Testis (tissue), 3 donors: Measurements from ENCODE around the gene SMOC2. TPM values are rescaled to one million over a fixed set of nuclear protein-coding genes. Genes with fewer than 3 reads are reported as not detected.

Experiments
- DNase-seq: peaks from one replicate; pipeline ENCODE4 v3.0.0-alpha.2; 2019
- H3K27ac ChIP-seq, 2 donors: fragments of 200-600 bp; sonication (generic); one replicate each; pipeline ENCODE4 v1.5.1; 2019
- H3K27me3 ChIP-seq: fragments of 200-600 bp; sonication (generic); one replicate; pipeline ENCODE4 v1.5.1; 2019
- H3K36me3 ChIP-seq: fragments of 200-600 bp; sonication (generic); one replicate; pipeline ENCODE4 v1.5.1; 2017; ENCODE audit warnings: low read depth; ENCODE audit errors: missing control alignments
- H3K4me1 ChIP-seq: fragments of 200-600 bp; sonication (generic); one replicate; pipeline ENCODE4 v1.5.1; 2019
- H3K4me3 ChIP-seq, 2 donors: fragments of 200-600 bp; sonication (generic); one replicate each; pipeline ENCODE4 v1.5.1; 2017 to 2019
- H3K9me3 ChIP-seq: fragments of 200-600 bp; sonication (generic); one replicate; pipeline ENCODE4 v1.5.1; 2017
- CTCF ChIP-seq, 3 experiments: fragments of 450-650 bp in 2 of 3; fragments of 200-600 bp in 1 of 3; sonication (generic) in 1 of 3; IDR thresholded peaks; one replicate each; pipeline ENCODE4 v1.5.1; 2016 to 2019; ENCODE audit warnings: antibody characterized with exemption in 3 of 3, mild to moderate bottlenecking in 2 of 3, moderate library complexity in 1 of 3
- POLR2A ChIP-seq: fragments of 450-650 bp; IDR thresholded peaks from one replicate; pipeline ENCODE4 v1.6.1; 2017; ENCODE audit warnings: antibody characterized with exemption, mild to moderate bottlenecking, moderate library complexity
- WGBS, 2 donors: methylation state at CpG; one replicate each; pipeline ENCODE4 v1.1.5; 2018; 5-methylcytosine and 5-hydroxymethylcytosine counted together
- intact Hi-C: fragments of 100-400 bp; cut with DNase I; formaldehyde crosslinking; loops from one replicate; pipeline ENCODE4 v1.15.1; 2023; ENCODE audit warnings: low total_unique reads
- polyA plus RNA-seq: library from polyadenylated mRNA; stranded (reverse); fragments of 350-450 nt; fragmentation: Illumina TruSeq; extraction: RNeasy Lipid Tissue Mini Kit (QIAGEN cat#74804); gene quantifications from one replicate; pipeline ENCODE4 v1.2.3, GENCODE V29; 2014; ENCODE audit warnings: low read depth, low replicate concordance; ENCODE audit not compliant: insufficient read depth
- total RNA-seq, 2 donors: library from RNA; depleted of rRNA; stranded (reverse); fragments of >200 nt; gene quantifications; one replicate each; pipeline ENCODE4 v1.2.3, GENCODE V29; 2016

SMOC2 gene
- total and polyA plus RNA-seq, 3 donors from 2014 or later = 78.4 to 140 (median 110) TPM

GRCh38 chr6:168546151-168546550 lies 105.2 kb downstream of the SMOC2 start:
- H3K27ac ChIP-seq = peak overlapping the region in 1 of 2 donors; percentile 83
- no peaks in the 10 kb centered on the region for H3K27me3 ChIP-seq
- no peak for TF ChIP-seq POLR2A
- no peak for TF ChIP-seq CTCF (IDR thresholded peaks at IDR 0.05)
- H3K9me3 ChIP-seq = no peaks in the 10 kb centered on the region
- intact Hi-C loops = no loop called here
- H3K4me1 ChIP-seq = peaks cover 25% of the 10 kb centered on the region
- DNase-seq = peak; percentile 56
- no peak overlapping the region for H3K4me3 ChIP-seq
- no peaks in the 10 kb centered on the region for H3K36me3 ChIP-seq
- 81 to 95% methylated on average over 5 of the region's 5 CpGs for WGBS, 2 donors

GRCh38 chr6:168546730-168547129 lies 105.7 kb downstream of the SMOC2 start:
- 90 to 97% methylated on average over 10 of the region's 10 CpGs for WGBS, 2 donors
- Histone ChIP-seq H3K4me1 (peaks cover 20% of the 10 kb centered on the region), H3K9me3 (no peaks in the 10 kb centered on the region), H3K27ac (peak overlapping the region in 1 of 2 donors; percentile 83), H3K36me3 (no peaks in the 10 kb centered on the region), H3K27me3 (no peaks in the 10 kb centered on the region), H3K4me3 (no peak overlapping the region)
- intact Hi-C loops = no loop called here
- no peak for DNase-seq
- no peak for TF ChIP-seq POLR2A
- TF ChIP-seq CTCF (IDR thresholded peaks at IDR 0.05) = no peak

GRCh38 chr6:168550326-168550725 lies 109.3 kb downstream of the SMOC2 start:
- H3K36me3 ChIP-seq = no peaks in the 10 kb centered on the region

GRCh38 chr6:168554472-168554871 lies 113.5 kb downstream of the SMOC2 start:
- 24 to 47% methylated on average over 10 of the region's 10 CpGs for WGBS, 2 donors

More at GRCh38 chr6:168550326-168550725, 109.3 kb downstream of the SMOC2 start:
- 89 to 92% methylated on average over 8 of the region's 8 CpGs for WGBS, 2 donors
- no peaks in the 10 kb centered on the region for H3K9me3 ChIP-seq
- H3K4me3 ChIP-seq = no peak overlapping the region
- H3K27me3 ChIP-seq = no peaks in the 10 kb centered on the region
- no peak overlapping the region for H3K27ac ChIP-seq
- no peak for TF ChIP-seq POLR2A
- no peak for TF ChIP-seq CTCF (IDR thresholded peaks at IDR 0.05)
- H3K4me1 ChIP-seq = peaks cover 19% of the 10 kb centered on the region
- DNase-seq = no peak
- intact Hi-C loops = no loop called here

More at GRCh38 chr6:168554472-168554871, 113.5 kb downstream of the SMOC2 start:
- H3K9me3 ChIP-seq = no peaks in the 10 kb centered on the region
- peak overlapping the region; percentile 75 to 87 for H3K27ac ChIP-seq
- no peaks in the 10 kb centered on the region for H3K36me3 ChIP-seq
- intact Hi-C loops = no loop called here
- no peak overlapping the region for H3K4me3 ChIP-seq
- no peaks in the 10 kb centered on the region for H3K27me3 ChIP-seq
- peak; percentile 83 for DNase-seq
- TF ChIP-seq CTCF (IDR thresholded peaks at IDR 0.05) (no peak), POLR2A (no peak)
- H3K4me1 ChIP-seq = peaks cover 31% of the 10 kb centered on the region
